HG02885 (cell line): ENCODE data around the gene HSD17B8.
"Not testable (repeated sequence)": the region's sequence is repeated elsewhere in the genome, so short reads cannot be mapped to it uniquely, and the experiment has no call there.

ENCODE experiments used
- ATAC-seq: cut with Tn5 transposase; IDR thresholded peaks from one replicate; pipeline ENCODE4 v1.9.1; 2021; ENCODE audit warnings: mild to moderate bottlenecking; ENCODE audit not compliant: unreplicated experiment, poor library complexity

The HSD17B8 gene

GRCh38 chr6:33204165-33204414 is 365 bp upstream of the HSD17B8 start:
- ATAC-seq = no peak

GRCh38 chr6:33205191-33206026 is 954 bp downstream of the HSD17B8 start:
- no peak for ATAC-seq

GRCh38 chr6:33206027-33206863 is 1.8 kb downstream of the HSD17B8 start:
- no peak for ATAC-seq

GRCh38 chr6:33206864-33207551 is 2.6 kb downstream of the HSD17B8 start:
- ATAC-seq = no peak

GRCh38 chr6:33207552-33208090 is 3.2 kb downstream of the HSD17B8 start:
- no peak for ATAC-seq

GRCh38 chr6:33208091-33208967 is 3.9 kb downstream of the HSD17B8 start, which contains the start of gene RING1:
RING1 (plus strand) TSS chr6:33208500; CDS start chr6:33208823, 323 bp downstream.
- peak; percentile 59 for ATAC-seq

GRCh38 chr6:33209856-33210255 is 5.4 kb downstream of the HSD17B8 start:
- no peak for ATAC-seq

GRCh38 chr6:33211136-33211535 is 6.7 kb downstream of the HSD17B8 start:
- ATAC-seq = no peak

- ATAC-seq = no peak
These were observed 7.4 kb downstream of the HSD17B8 start for GRCh38 chr6:33211666-33212422.

GRCh38 chr6:33212857-33213165 is 8.4 kb downstream of the HSD17B8 start:
- no peak for ATAC-seq

- no peak for ATAC-seq
These were observed 8.9 kb downstream of the HSD17B8 start for GRCh38 chr6:33213166-33213988.

- no peak for ATAC-seq
These were observed 9.5 kb downstream of the HSD17B8 start for GRCh38 chr6:33213989-33214335.

GRCh38 chr6:33215271-33216116 is 11.0 kb downstream of the HSD17B8 start:
- ATAC-seq = no peak

GRCh38 chr6:33216117-33216649 is 11.7 kb downstream of the HSD17B8 start:
- no peak for ATAC-seq

GRCh38 chr6:33217246-33217645 is 12.8 kb downstream of the HSD17B8 start:
- no peak for ATAC-seq

GRCh38 chr6:33217681-33218080 is 13.2 kb downstream of the HSD17B8 start:
- ATAC-seq = no peak

- ATAC-seq = not testable (repeated sequence)
These were observed 22.2 kb downstream of the HSD17B8 start for GRCh38 chr6:33226503-33227120.
